TTC549 (cell line): Measurements from ENCODE around the gene KISS1R.
"Not testable (repeated sequence)": the region's sequence is repeated elsewhere in the genome, so short reads cannot be mapped to it uniquely, and the experiment has no call there.

Experiments used
- FAIRE-seq: peaks from 2 replicates; lab custom pipeline; 2012; peaks lifted over from hg19 to GRCh38; lab: Jason Lieb, UNC

Gene KISS1R

GRCh38 chr19:954672-955494, 37.8 kb downstream of the KISS1R start:
- FAIRE-seq: no peak

- no peak for FAIRE-seq
Measured at GRCh38 chr19:955803-956765, 39.0 kb downstream of the KISS1R start.

GRCh38 chr19:956766-957440, 39.8 kb downstream of the KISS1R start:
- FAIRE-seq: no peak

GRCh38 chr19:957578-957977, 40.4 kb downstream of the KISS1R start:
- FAIRE-seq: not testable (repeated sequence)

GRCh38 chr19:958967-959855, 42.1 kb downstream of the KISS1R start:
- FAIRE-seq: no peak

- no peak for FAIRE-seq
Measured at GRCh38 chr19:960020-960419, 42.9 kb downstream of the KISS1R start.

- FAIRE-seq: no peak
Measured at GRCh38 chr19:960601-960938, 43.4 kb downstream of the KISS1R start.

- FAIRE-seq: no peak
Measured at GRCh38 chr19:961866-962620, 44.9 kb downstream of the KISS1R start.

- no peak for FAIRE-seq
Measured at GRCh38 chr19:962683-963400, 45.7 kb downstream of the KISS1R start.

- no peak for FAIRE-seq
Measured at GRCh38 chr19:963486-963951, 46.4 kb downstream of the KISS1R start.

- no peak for FAIRE-seq
Measured at GRCh38 chr19:964116-964520, 47.0 kb downstream of the KISS1R start.

GRCh38 chr19:964761-965694, 47.9 kb downstream of the KISS1R start:
- FAIRE-seq: no peak

GRCh38 chr19:966485-967088, 49.5 kb downstream of the KISS1R start:
- no peak for FAIRE-seq
